ENCODE results near the gene SPNS1. TPM values are rescaled to one million over a fixed set of nuclear protein-coding genes. Genes with fewer than 3 reads are reported as not detected.
"Not testable (repeated sequence)": the region's sequence is repeated elsewhere in the genome, so short reads cannot be mapped to it uniquely, and the experiment has no call there.

The SPNS1 gene
- polyA plus RNA-seq, 2 of the 4 experiments (the other 2 are of a cell fraction) = 27.0 to 35.1 TPM

GRCh38 chr16:28936784-28937155, 37.8 kb upstream of the SPNS1 start (continued):
- TF ChIP-seq HMGXB4 (CRISPR knock-in tag; IDR thresholded peaks at IDR 0.05; ENCODE audit: borderline replicate concordance) (no peak), MAFK (IDR thresholded peaks at IDR 0.05; ENCODE audit: partially characterized antibody) (no peak), ELK1 (IDR thresholded peaks at IDR 0.05; ENCODE audit: low read depth, low read length) (no peak), SREBF2 (IDR thresholded peaks at IDR 0.05) (no peak), HEYL (CRISPR knock-in tag; IDR thresholded peaks at IDR 0.05) (no peak), NR3C1 (IDR thresholded peaks at IDR 0.05) (no peak), SMC3 (IDR thresholded peaks at IDR 0.05) (no peak)

- no peaks in the 10 kb centered on the region for H3K4me1 ChIP-seq
- WGBS (ENCODE audit: missing lambda C conversion rate) = 72% methylated on average over 14 of the region's 14 CpGs
- CTCF ChIA-PET = interaction anchor here (1.2 to 13.3 kb wide), 4 partner anchors 7 to 36 kb away, joined by 3 to 92 read pairs (median 5); no protein-coding TSS in a partner anchor
- FAIRE-seq (no peak), DNase-seq (ENCODE audit: low read depth in 1 of 2, low spot score in 1 of 2) (no peak), ATAC-seq (peak in 1 of 2 experiments; percentile 31; a peak in 3 of 6 replicates)
- H3K9me3 ChIP-seq = no peaks in the 10 kb centered on the region
- no peak overlapping the region for H3K27ac ChIP-seq
- POLR2A ChIA-PET = interaction anchor here (0.5 kb wide), 1 partner anchor 29 kb away, joined by 3 read pairs; no protein-coding TSS in a partner anchor
- no peak overlapping the region for H3K4me2 ChIP-seq
- no peak overlapping the region for H3K4me3 ChIP-seq
- no peak for TF ChIP-seq EHF (CRISPR knock-in tag; IDR thresholded peaks at IDR 0.05)
- no peak for TF ChIP-seq ZFP36 (IDR thresholded peaks at IDR 0.05; ENCODE audit: borderline replicate concordance, partially characterized antibody)
- TF ChIP-seq CHD4 (IDR thresholded peaks at IDR 0.05; ENCODE audit: borderline replicate concordance) = no peak
- no peak for TF ChIP-seq EP300 (IDR thresholded peaks at IDR 0.05)
- TF ChIP-seq HES2 (IDR thresholded peaks at IDR 0.05) = no peak
Measured at GRCh38 chr16:28937222-28937876, 37.2 kb upstream of the SPNS1 start.

- no peak overlapping the region for H3K4me3 ChIP-seq
- FAIRE-seq (no peak), ATAC-seq (no peak), DNase-seq (ENCODE audit: low read depth in 1 of 2, low spot score in 1 of 2) (no peak)
- POLR2A ChIA-PET = no interaction called here
- WGBS (ENCODE audit: missing lambda C conversion rate) = 64% methylated on average over 6 of the region's 7 CpGs
- no peaks in the 10 kb centered on the region for H3K9me3 ChIP-seq
- no peaks in the 10 kb centered on the region for H3K4me1 ChIP-seq
- H3K27ac ChIP-seq = no peak overlapping the region
- TF ChIP-seq ZFP36 (IDR thresholded peaks at IDR 0.05; ENCODE audit: borderline replicate concordance, partially characterized antibody) (no peak), ZC3H11A (IDR thresholded peaks at IDR 0.05) (no peak), HEYL (CRISPR knock-in tag; IDR thresholded peaks at IDR 0.05) (no peak), NFE2L2 (conservative IDR thresholded peaks at IDR 0.05; ENCODE audit: low read length) (no peak), RARB (CRISPR knock-in tag; IDR thresholded peaks at IDR 0.05) (no peak), HOXB5 (CRISPR knock-in tag; IDR thresholded peaks at IDR 0.05) (no peak), CEBPB (IDR thresholded peaks at IDR 0.05) (no peak), PHF8 (IDR thresholded peaks at IDR 0.05; ENCODE audit: borderline replicate concordance, low read depth) (no peak), MYC (IDR thresholded peaks at IDR 0.05; ENCODE audit: borderline replicate concordance, low read length) (no peak), CHD2 (IDR thresholded peaks at IDR 0.05; ENCODE audit: low read length, partially characterized antibody) (no peak), BCL3 (IDR thresholded peaks at IDR 0.05) (no peak), TFCP2L1 (CRISPR knock-in tag; IDR thresholded peaks at IDR 0.05) (no peak)
- CTCF ChIA-PET = interaction anchor here (0.8 to 1.2 kb wide), 2 partner anchors 18 to 27 kb away, joined by 3 read pairs; no protein-coding TSS in a partner anchor
- no peak overlapping the region for H3K4me2 ChIP-seq
Measured at GRCh38 chr16:28938721-28939120, 35.9 kb upstream of the SPNS1 start.

GRCh38 chr16:28939825-28940224, 34.8 kb upstream of the SPNS1 start:
- WGBS (ENCODE audit: missing lambda C conversion rate) = 76% methylated on average over 7 of the region's 7 CpGs
- DNase-seq (ENCODE audit: low read depth in 1 of 2, low spot score in 1 of 2); H3K9me3 ChIP-seq; H3K4me3 ChIP-seq; CTCF ChIA-PET; POLR2A ChIA-PET; ATAC-seq; H3K4me2 ChIP-seq; H3K4me1 ChIP-seq; H3K27ac ChIP-seq; FAIRE-seq: not testable (repeated sequence)

All from A549 (cell line).